Nephron (organoid): ENCODE data around the gene SH3BGRL3.
A peak's percentile ranks its signal among the peaks of the same experiment; 100 is the strongest.
"Not testable (repeated sequence)": the region's sequence is repeated elsewhere in the genome, so short reads cannot be mapped to it uniquely, and the experiment has no call there.

Experiments used
- H3K27ac Mint-ChIP-seq, 3 experiments: 2 replicates each; pipeline ENCODE4 v1.8.0; 2020; ENCODE audit warnings: mixed read lengths in 3 of 3, mild to moderate bottlenecking in 2 of 3, moderate library complexity in 1 of 3
- H3K27me3 Mint-ChIP-seq: 2 replicates; pipeline ENCODE4 v1.8.0; 2021; ENCODE audit warnings: low read depth, mild to moderate bottlenecking, moderate library complexity, mixed read lengths
- H3K36me3 Mint-ChIP-seq: 2 replicates; pipeline ENCODE4 v1.8.0; 2020; ENCODE audit warnings: low read depth, mixed read lengths
- H3K4me1 Mint-ChIP-seq: 2 replicates; pipeline ENCODE4 v1.8.0; 2020; ENCODE audit warnings: mixed read lengths
- H3K4me3 Mint-ChIP-seq, 3 experiments: 2 replicates each; pipeline ENCODE4 v1.8.0; 2020; ENCODE audit warnings: mild to moderate bottlenecking in 3 of 3, mixed read lengths in 3 of 3, moderate library complexity in 2 of 3
- H3K9me3 Mint-ChIP-seq: 2 replicates; pipeline ENCODE4 v1.8.0; 2020; ENCODE audit warnings: mixed read lengths
- TF ChIP-seq, protein P1 (sequence below), 3 experiments: fragments of 200-600 bp; sonication (generic); IDR thresholded peaks; one replicate each; pipeline ENCODE4 v1.5.0; 2021; ENCODE audit warnings: antibody characterized with exemption in 3 of 3; ENCODE audit not compliant: unreplicated experiment in 3 of 3

Gene SH3BGRL3

DNA sequence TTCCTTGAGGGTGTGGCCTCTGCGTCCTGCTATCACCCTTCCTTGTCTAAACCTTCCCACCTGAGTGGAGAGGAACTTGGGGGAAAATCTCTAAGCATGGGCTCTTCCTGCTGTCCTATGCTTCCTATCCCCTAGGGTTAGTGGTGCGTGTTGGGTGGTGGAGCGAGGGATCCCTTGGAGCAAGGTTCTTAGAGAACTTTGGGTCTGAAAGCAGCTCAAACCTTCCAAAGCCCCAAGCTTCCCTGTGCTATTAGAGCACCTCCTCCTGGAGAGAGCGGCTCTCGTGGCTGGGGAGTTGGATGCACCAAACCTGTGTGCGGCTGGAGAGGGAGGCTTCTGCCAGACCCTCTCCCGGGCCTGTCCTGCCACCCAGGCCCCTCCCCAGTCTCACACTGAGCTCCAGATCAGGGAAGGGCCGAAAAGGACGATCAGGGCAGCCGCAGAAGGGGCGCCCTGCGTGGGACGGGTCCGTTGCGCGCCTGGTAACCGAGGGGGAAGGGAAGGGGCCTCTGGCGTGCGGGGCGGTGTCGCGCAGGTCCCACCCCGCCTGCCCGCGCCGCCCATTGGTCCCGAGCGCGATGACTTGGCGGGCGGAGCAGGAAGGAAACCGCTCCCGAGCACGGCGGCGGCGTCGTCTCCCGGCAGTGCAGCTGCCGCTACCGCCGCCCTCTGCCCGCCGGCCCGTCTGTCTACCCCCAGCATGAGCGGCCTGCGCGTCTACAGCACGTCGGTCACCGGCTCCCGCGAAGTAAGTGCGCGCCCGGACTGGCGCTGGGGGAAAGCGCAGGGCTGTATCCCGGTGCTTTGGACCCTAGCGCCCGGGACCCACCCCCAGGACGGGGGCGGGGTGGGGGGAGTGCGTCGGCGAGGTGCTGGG is at the start of gene SH3BGRL3:
TSS of gene SH3BGRL3 (plus strand) at position 631 of the 877 bp plus-strand sequence. CDS start at position 701, 70 bp downstream.
- Mint-ChIP-seq H3K27ac (peak within 1 kb of the TSS; percentile 79 to 90 (median 87)), H3K36me3 (peaks cover 20% of the 10 kb centered on the region), H3K4me1 (peaks cover 59% of the 10 kb centered on the region), H3K4me3 (peak within 1 kb of the TSS; percentile 91 to 93 (median 93)), H3K9me3 (no peaks in the 10 kb centered on the region), H3K27me3 (peaks cover 5% of the 10 kb centered on the region)
- TF ChIP-seq, protein P1, sequence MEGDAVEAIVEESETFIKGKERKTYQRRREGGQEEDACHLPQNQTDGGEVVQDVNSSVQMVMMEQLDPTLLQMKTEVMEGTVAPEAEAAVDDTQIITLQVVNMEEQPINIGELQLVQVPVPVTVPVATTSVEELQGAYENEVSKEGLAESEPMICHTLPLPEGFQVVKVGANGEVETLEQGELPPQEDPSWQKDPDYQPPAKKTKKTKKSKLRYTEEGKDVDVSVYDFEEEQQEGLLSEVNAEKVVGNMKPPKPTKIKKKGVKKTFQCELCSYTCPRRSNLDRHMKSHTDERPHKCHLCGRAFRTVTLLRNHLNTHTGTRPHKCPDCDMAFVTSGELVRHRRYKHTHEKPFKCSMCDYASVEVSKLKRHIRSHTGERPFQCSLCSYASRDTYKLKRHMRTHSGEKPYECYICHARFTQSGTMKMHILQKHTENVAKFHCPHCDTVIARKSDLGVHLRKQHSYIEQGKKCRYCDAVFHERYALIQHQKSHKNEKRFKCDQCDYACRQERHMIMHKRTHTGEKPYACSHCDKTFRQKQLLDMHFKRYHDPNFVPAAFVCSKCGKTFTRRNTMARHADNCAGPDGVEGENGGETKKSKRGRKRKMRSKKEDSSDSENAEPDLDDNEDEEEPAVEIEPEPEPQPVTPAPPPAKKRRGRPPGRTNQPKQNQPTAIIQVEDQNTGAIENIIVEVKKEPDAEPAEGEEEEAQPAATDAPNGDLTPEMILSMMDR (IDR thresholded peaks at IDR 0.05; ENCODE audit: unreplicated experiment in 3 of 3), result peak; percentile 19 to 43 (median 26)

DNA sequence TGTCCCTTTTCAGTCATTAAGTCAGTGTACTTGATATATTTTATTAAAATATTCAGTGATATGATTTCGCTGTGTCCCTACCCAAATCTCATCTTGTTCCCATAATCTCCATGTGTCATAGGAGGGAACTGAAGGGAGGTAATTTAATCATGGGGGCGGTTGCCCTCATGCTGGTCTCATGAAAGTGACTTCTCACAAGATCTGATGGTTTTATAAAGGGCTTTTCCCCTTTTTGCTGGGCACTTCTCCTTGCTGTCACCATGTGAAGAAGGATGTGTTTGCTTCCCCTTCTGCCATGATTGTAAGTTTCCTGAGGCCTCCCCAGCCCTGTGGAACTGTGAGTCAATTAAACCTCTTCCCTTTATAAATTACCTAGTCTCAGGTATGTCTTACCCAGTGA is 49.2 kb upstream of the SH3BGRL3 start:
- Mint-ChIP-seq H3K4me1 (peaks cover 14% of the 10 kb centered on the region), H3K27me3 (peaks cover 22% of the 10 kb centered on the region)
- not testable (repeated sequence) for H3K9me3 Mint-ChIP-seq, H3K36me3 Mint-ChIP-seq, H3K4me3 Mint-ChIP-seq, H3K27ac Mint-ChIP-seq

DNA sequence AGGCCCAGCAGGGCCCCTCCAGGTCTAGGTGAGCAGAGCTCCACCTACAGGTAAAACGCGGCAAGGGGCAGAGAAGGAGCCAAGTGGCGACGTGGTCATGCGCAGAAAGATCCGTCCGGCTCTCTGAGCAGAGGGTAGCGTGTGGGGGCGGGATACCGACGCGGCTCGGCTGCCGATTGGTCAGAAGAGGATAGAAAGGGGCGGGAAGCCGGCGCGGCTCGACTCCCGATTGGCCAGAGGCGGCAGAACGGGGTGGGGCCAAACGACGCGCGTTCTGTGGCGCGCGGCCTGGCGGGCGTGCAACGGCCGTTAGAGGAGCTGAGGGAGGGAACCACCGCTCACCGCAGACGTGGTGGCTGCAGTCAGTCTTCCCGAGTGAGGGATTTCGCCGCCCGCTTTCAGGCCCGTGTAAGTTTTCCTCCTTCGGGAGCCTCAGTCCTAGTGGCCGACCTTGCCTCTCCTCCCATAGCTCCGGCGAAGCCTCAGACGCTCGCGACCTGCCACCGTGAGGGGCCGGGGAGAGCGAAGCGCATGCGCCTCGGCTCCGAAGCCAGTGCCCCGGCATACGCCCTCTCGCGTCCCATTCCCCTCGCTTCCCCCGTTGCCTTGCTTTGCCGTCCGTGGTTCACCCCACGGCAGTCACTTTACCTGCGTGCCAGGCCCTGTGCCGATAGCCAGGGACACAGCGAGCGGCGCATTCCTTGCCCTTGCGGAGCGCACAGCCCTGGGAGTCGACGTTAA is 45.8 kb upstream of the SH3BGRL3 start, which contains the start of gene CEP85:
TSS of gene CEP85 (plus strand) at position 298 of the 741 bp plus-strand sequence. CDS start 5,584 bp downstream, outside the sequence.
- Mint-ChIP-seq H3K36me3 (no peaks in the 10 kb centered on the region), H3K9me3 (no peaks in the 10 kb centered on the region), H3K27ac (peak within 1 kb of the TSS; percentile 72 to 95 (median 95)), H3K4me1 (peaks cover 19% of the 10 kb centered on the region), H3K27me3 (peaks cover 3% of the 10 kb centered on the region), H3K4me3 (peak within 1 kb of the TSS; percentile 93 to 98 (median 98))
- TF ChIP-seq, protein P1 (IDR thresholded peaks at IDR 0.05; ENCODE audit: unreplicated experiment in 3 of 3), result peak; percentile 71 to 86 (median 83)

DNA sequence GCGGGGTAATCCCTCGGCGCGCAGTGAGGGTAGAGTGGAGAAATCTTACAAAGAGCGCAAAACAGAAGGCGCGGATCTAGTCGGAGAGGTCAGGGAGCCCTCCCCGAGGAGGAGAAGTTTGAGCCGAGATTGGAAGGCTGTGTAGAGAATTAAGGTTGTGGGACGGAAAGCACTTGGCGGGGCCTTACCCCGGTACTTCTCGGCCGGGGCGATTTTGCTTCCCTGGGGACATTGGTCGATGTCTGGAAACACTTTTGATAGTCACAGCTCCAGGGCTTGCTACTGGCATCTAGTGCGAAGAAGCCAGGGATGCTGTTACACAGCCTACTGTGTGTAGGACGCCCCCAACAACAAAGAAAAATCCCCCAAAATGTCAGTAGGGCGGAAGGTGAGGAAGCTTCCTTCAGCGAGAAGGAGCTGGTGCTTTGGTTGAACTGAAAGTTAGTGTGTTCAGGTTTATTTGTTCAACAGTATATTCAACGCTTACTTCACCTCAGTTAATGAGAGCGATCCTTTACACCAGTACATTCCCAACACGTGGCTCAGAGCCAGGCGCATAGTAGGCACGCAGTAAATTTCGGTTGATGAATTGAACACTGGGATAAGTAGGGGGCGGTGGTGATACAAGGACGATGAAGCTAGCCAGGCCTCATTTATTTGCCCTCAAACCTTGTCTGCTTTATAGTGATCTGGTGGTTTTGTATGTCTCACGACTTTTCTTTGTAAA is 45.1 kb upstream of the SH3BGRL3 start:
- H3K27ac Mint-ChIP-seq, result peak overlapping the region; percentile 72 to 95 (median 95)
- H3K4me1 Mint-ChIP-seq, result peaks cover 19% of the 10 kb centered on the region
- TF ChIP-seq, protein P1 (IDR thresholded peaks at IDR 0.05; ENCODE audit: unreplicated experiment in 3 of 3), result peak in 1 of 3 experiments; percentile 23
- H3K27me3 Mint-ChIP-seq, result peaks cover 3% of the 10 kb centered on the region
- H3K9me3 Mint-ChIP-seq, result no peaks in the 10 kb centered on the region
- H3K4me3 Mint-ChIP-seq, result peak overlapping the region; percentile 93 to 98 (median 98)
- no peaks in the 10 kb centered on the region for H3K36me3 Mint-ChIP-seq

DNA sequence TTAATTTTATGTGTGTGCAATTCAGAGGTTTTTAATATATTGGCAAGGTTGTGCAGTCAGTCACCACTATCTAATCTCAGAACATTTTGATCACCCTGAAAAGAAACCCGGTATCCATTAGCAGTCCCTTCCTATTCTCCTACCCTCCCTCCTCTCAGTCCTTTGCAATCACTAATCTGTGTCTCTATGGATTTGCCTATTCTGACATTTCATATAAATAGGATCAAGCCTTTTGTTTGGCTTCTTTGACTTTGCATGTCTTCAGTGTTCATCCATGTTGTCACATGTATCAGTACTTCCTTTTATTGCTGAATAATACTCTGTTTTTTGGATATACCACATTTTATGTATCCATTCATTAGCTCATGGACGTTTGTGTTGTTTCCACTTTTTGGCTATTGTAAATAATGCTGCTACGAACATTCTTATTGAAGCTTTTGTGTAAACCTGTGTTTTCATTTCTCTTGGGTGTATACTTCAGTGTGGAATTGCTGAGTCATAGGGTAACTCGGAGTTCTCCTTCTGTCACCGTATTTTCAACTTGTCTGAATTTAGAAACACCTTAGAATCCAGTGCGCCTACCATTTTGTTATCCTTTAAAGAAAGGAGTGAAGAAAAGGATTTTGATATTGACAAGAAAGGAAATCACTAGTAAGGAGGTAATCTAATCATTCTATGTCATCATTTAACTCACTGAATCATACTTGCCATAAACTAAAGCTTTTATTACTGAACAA is 42.5 kb upstream of the SH3BGRL3 start:
- Mint-ChIP-seq H3K9me3 (no peaks in the 10 kb centered on the region), H3K27ac (no peak overlapping the region), H3K27me3 (peaks cover 2% of the 10 kb centered on the region), H3K36me3 (no peaks in the 10 kb centered on the region), H3K4me3 (peak overlapping the region; percentile 44 to 67 (median 53)), H3K4me1 (peaks cover 19% of the 10 kb centered on the region)
- TF ChIP-seq, protein P1 (IDR thresholded peaks at IDR 0.05; ENCODE audit: unreplicated experiment in 3 of 3), result no peak
